OCI-LY1 (cell line): ENCODE measurements around the gene NPTX1.
A peak's percentile ranks its signal among the peaks of the same experiment; 100 is the strongest.

Source experiments
- H2AFZ ChIP-seq: fragments of 200-600 bp; sonication (generic), shearing (Covaris generic); 2 replicates; pipeline ENCODE4 v1.6.0; 2014; ENCODE audit warnings: antibody characterized with exemption, mild to moderate bottlenecking, low read length
- H3F3A ChIP-seq: fragments of 200-600 bp; sonication (generic), shearing (Covaris generic); 2 replicates; pipeline ENCODE4 v1.6.0; 2014; ENCODE audit warnings: mild to moderate bottlenecking, antibody characterized with exemption, low read length, moderate library complexity; ENCODE audit not compliant: insufficient read depth
- H3K27ac ChIP-seq: fragments of 200-600 bp; sonication (generic); 2 replicates; pipeline ENCODE4 v1.5.1; 2014; ENCODE audit warnings: low read length, mixed run types, mild to moderate bottlenecking, low read depth; ENCODE audit not compliant: poor library complexity, severe bottlenecking
- H3K27me3 ChIP-seq: fragments of 200-600 bp; sonication (generic); 2 replicates; pipeline ENCODE4 v1.6.0; 2014; ENCODE audit warnings: antibody characterized with exemption, mild to moderate bottlenecking, low read length, moderate library complexity; ENCODE audit not compliant: insufficient read depth
- H3K36me3 ChIP-seq: fragments of 200-600 bp; sonication (generic); 2 replicates; pipeline ENCODE4 v1.6.1; 2014; ENCODE audit warnings: mild to moderate bottlenecking, antibody characterized with exemption, low read length, moderate library complexity, mixed read lengths; ENCODE audit not compliant: insufficient read depth
- H3K4me1 ChIP-seq: fragments of 200-600 bp; sonication (generic); 2 replicates; pipeline ENCODE4 v1.5.1; 2014; ENCODE audit warnings: mild to moderate bottlenecking, low read length, moderate library complexity; ENCODE audit not compliant: insufficient read depth, severe bottlenecking
- H3K4me2 ChIP-seq: fragments of 200-600 bp; sonication (generic), shearing (Covaris generic); 2 replicates; pipeline ENCODE4 v1.6.1; 2014; ENCODE audit warnings: low read length
- H3K4me3 ChIP-seq: fragments of 200-600 bp; sonication (generic); 2 replicates; pipeline ENCODE4 v1.5.1; 2014; ENCODE audit warnings: low read length, low read depth, mild to moderate bottlenecking, mixed read lengths; ENCODE audit not compliant: poor library complexity, severe bottlenecking
- H3K79me2 ChIP-seq: fragments of 200-600 bp; shearing (Covaris generic); 2 replicates; pipeline ENCODE4 v1.6.1; 2016; ENCODE audit warnings: mixed run types, low read length, mixed read lengths; ENCODE audit not compliant: insufficient read depth
- H3K9ac ChIP-seq: fragments of 200-600 bp; sonication (generic), shearing (Covaris generic); 2 replicates; pipeline ENCODE4 v1.6.1; 2014; ENCODE audit warnings: mild to moderate bottlenecking, low read length, mixed read lengths
- H3K9me2 ChIP-seq: fragments of 200-600 bp; sonication (generic), shearing (Covaris generic); 2 replicates; pipeline ENCODE4 v1.6.1; 2014; ENCODE audit warnings: low read depth, mild to moderate bottlenecking, low read length, mixed read lengths
- H3K9me3 ChIP-seq: fragments of 200-600 bp; shearing (Covaris generic); 2 replicates; pipeline ENCODE4 v1.6.1; 2014; ENCODE audit warnings: low read length, mixed read lengths
- H4K20me1 ChIP-seq: fragments of 200-600 bp; sonication (generic), shearing (Covaris generic); 2 replicates; pipeline ENCODE4 v1.6.0; 2016; ENCODE audit warnings: mild to moderate bottlenecking, low read length; ENCODE audit not compliant: insufficient read depth
- EZH2 ChIP-seq: fragments of 200-600 bp; sonication (generic), shearing (Covaris generic); IDR thresholded peaks from 2 replicates; pipeline ENCODE4 v1.8.0; 2017; ENCODE audit warnings: borderline replicate concordance, mixed run types, mild to moderate bottlenecking, antibody characterized with exemption, low read length, moderate library complexity, mixed read lengths
- TF ChIP-seq, protein P1 (sequence below): fragments of 200-600 bp; sonication (generic), shearing (Covaris generic); IDR thresholded peaks from 2 replicates; pipeline ENCODE4 v1.5.1; 2017; ENCODE audit warnings: mild to moderate bottlenecking, antibody characterized with exemption, low read length, moderate library complexity, mixed read lengths

The NPTX1 gene

DNA sequence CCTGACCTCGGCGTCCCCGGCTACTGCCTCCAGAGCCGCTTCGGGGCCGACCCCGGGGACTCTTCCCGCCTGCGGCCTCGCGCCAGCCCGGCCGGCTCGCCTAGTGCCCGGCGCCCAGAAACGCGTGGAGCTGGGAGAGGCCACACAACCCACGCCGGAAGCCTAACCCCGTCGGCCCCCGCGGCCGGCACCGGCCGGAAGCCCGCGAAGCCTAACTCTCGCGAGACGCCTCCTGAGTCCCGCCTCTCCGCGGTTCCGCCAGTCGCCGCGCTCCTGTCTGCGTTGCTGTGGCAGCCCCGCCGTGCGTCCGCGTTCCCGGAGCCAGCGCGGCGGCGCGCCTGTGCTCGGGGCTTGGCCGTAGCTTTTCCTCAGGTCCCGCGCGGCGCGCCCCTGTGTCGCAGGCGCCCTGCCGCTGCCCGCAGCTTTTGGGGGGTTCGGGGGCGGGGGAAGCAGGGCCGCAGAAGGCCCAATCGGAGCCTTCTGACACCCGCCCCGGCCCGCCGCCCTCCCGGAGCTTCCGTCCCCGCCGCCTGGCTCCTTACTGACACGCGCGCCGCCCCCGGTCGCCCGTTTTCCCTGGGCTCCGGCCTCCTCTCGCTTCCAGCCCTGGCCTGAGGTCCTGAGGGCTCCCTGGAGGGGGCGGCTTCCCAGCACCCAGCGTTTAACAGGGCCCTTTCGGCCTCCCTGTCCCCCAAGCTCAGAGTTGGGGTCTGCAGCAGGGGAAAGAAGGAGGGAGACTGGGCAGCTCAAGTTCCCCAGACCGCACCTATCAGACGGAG, 21.7 kb downstream of the NPTX1 start:
- Histone ChIP-seq H3K4me1 (peaks cover 22% of the 10 kb centered on the region), H3K27ac (no peak overlapping the region), H3K9me2 (no peaks in the 10 kb centered on the region), H3K27me3 (peaks cover 7% of the 10 kb centered on the region; the same call in 1 of the 2 replicates), H4K20me1 (no peaks in the 10 kb centered on the region), H3K79me2 (no peaks in the 10 kb centered on the region), H3K4me3 (peak overlapping the region; percentile 78), H3K36me3 (no peaks in the 10 kb centered on the region), H2AFZ (no peak overlapping the region), H3K9me3 (no peaks in the 10 kb centered on the region), H3F3A (no peaks in the 10 kb centered on the region), H3K4me2 (peak overlapping the region; percentile 91), H3K9ac (peak overlapping the region; percentile 90)
- TF ChIP-seq, protein P1, sequence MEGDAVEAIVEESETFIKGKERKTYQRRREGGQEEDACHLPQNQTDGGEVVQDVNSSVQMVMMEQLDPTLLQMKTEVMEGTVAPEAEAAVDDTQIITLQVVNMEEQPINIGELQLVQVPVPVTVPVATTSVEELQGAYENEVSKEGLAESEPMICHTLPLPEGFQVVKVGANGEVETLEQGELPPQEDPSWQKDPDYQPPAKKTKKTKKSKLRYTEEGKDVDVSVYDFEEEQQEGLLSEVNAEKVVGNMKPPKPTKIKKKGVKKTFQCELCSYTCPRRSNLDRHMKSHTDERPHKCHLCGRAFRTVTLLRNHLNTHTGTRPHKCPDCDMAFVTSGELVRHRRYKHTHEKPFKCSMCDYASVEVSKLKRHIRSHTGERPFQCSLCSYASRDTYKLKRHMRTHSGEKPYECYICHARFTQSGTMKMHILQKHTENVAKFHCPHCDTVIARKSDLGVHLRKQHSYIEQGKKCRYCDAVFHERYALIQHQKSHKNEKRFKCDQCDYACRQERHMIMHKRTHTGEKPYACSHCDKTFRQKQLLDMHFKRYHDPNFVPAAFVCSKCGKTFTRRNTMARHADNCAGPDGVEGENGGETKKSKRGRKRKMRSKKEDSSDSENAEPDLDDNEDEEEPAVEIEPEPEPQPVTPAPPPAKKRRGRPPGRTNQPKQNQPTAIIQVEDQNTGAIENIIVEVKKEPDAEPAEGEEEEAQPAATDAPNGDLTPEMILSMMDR = no peak
- TF ChIP-seq EZH2 = no peak

DNA sequence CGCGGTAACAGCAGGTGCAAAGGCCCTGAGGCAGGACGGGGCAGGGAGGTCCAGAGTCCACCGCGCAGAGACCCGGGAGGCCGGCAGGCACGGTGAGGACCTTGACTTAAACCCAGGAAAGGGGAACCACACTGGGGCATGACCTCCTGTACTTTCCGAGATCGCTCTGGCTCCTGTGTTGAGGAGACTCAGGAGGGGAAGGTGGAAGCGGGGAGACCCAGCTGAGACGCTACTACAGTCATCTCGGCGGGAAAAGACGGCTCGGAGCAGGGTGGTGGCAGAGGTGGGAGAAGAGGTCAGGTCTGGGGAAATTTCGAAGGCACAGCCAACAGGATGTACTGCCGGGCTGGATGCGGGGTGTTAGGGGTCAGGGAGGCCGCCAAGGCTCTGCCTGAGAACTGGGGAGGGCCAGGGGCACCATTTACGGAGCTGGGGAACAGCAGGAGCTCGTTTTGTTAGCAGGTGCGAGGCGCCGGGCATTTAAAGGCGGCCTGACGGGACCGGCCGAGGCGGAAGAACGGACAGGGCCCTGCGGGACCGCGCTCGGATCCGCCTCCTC, 22.3 kb downstream of the NPTX1 start:
- Histone ChIP-seq H2AFZ (no peak overlapping the region), H3K9me2 (no peaks in the 10 kb centered on the region)
- TF ChIP-seq, protein P1 = no peak
- no peak for TF ChIP-seq EZH2

DNA sequence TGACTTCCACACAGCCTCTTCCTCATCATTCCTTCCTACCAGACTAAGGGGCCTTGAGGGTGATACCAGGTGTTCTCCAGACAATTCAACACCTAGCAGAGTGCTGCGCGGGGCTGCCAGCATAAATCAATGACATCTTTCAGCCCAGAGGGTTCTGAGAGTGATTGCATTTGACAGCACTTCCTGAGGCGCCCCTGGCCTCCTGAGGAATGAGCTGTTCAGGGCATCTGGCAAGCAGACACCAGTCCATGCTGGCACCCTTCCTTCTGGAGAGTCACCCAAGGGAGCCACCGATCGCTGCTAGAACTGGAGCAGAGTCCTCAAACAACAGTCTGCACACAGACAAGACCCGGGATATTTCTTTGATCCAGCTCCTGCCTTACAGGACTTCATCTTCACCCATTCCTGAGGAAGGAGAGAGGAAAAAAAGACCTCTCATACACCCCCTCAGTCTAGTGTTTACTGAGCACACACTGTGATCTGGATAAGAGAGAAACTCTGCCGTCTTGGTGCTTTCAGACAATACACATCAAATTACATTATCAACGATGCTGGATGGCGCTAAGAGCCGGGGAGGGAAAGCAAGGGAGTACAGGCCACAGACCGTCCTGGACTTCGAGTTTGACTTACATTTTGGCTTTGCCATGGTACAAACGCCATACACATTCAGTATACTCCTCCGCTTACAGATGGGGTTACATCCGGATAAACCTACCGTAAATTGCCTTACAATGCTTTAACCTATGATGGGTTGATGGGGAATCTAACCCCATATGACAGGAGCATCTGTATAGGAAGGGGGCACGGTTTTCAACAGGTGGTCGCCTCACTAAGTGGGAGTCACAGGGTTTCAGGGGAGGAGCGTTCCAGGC, 23.0 kb downstream of the NPTX1 start:
- no peaks in the 10 kb centered on the region for H3K9me2 ChIP-seq
- H2AFZ ChIP-seq = no peak overlapping the region
- no peaks in the 10 kb centered on the region for H3K9me3 ChIP-seq
- H3K27me3 ChIP-seq = peaks cover 7% of the 10 kb centered on the region; the same call in 1 of the 2 replicates
- H3K9ac ChIP-seq = no peak overlapping the region; the same call in 1 of the 2 replicates
- H4K20me1 ChIP-seq = no peaks in the 10 kb centered on the region
- no peak for TF ChIP-seq EZH2
- TF ChIP-seq, protein P1 = no peak
- H3K79me2 ChIP-seq = no peaks in the 10 kb centered on the region
- peak overlapping the region; percentile 91 for H3K4me2 ChIP-seq
- H3K4me3 ChIP-seq = peak overlapping the region; percentile 78
- H3K27ac ChIP-seq = no peak overlapping the region
- no peaks in the 10 kb centered on the region for H3F3A ChIP-seq
- peaks cover 22% of the 10 kb centered on the region for H3K4me1 ChIP-seq
- no peaks in the 10 kb centered on the region for H3K36me3 ChIP-seq

More for the DNA sequence above, 22.3 kb downstream of the NPTX1 start:
- Histone ChIP-seq H3K79me2 (no peaks in the 10 kb centered on the region), H3K27ac (no peak overlapping the region), H3K36me3 (no peaks in the 10 kb centered on the region), H3K27me3 (peaks cover 7% of the 10 kb centered on the region; the same call in 1 of the 2 replicates), H3K4me2 (peak overlapping the region; percentile 91), H4K20me1 (no peaks in the 10 kb centered on the region), H3F3A (no peaks in the 10 kb centered on the region), H3K9me3 (no peaks in the 10 kb centered on the region), H3K9ac (peak overlapping the region; percentile 80), H3K4me3 (peak overlapping the region; percentile 78), H3K4me1 (peaks cover 22% of the 10 kb centered on the region)
